SU-DHL-6 (cell line): ENCODE results near the gene GFI1B.

Experiments used
- CTCF ChIP-seq: fragments of 200-600 bp; sonication (generic); IDR thresholded peaks from one replicate; pipeline ENCODE4 v1.5.1; 2017; ENCODE audit warnings: antibody characterized with exemption, mild to moderate bottlenecking, low read length, moderate library complexity; ENCODE audit not compliant: insufficient read depth, poor library complexity, severe bottlenecking
- EZH2phosphoT487 ChIP-seq: fragments of 200-600 bp; sonication (generic), shearing (Covaris generic); conservative IDR thresholded peaks from 2 replicates; pipeline ENCODE4 v1.6.1; 2018; ENCODE audit warnings: mild to moderate bottlenecking, antibody characterized with exemption, low read length, moderate library complexity, mixed read lengths

DNA sequence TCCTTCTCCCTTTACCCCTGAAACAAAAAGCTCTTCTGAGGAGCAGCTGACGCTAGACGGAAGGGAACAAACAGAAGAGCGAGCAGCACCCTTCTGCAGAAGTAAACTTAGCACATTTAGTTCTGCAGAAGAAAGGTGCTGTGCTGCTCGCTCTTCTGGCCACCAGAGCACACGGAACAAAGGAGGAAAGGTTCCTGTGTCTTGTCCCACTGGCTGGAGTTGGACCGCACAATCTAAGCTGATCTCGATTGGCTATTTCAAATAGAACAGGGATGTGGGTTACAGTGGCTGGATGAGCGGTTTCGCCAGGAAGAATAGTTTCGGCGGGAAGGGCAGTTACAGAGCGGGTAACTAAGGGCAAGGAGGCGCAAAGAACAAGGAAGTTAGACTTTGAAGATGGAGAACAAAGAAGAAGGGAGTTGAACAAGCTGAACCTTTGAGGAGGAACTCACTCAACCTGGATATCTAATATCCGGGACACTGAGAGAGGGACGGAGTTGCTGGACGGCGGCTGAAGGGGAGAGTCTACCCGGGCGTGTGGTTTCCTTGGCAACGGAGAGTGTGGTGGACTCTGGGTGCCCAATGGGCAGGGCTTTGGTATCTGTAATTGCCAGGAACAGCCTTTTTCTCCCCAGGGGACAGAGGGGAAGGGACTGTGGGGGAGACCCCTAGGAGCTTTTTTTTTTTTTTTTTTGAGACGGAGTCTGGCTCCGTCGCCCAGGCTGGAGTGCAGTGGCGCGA, 59.5 kb downstream of the GFI1B start:
- no peak for TF ChIP-seq CTCF
- TF ChIP-seq EZH2phosphoT487: no peak
